CD4-positive, alpha-beta T cell treated with Interleukin-21 for 1 hour (primary cell): ENCODE results near the gene KLHL29.

Experiments
- DNase-seq: peaks from one replicate; pipeline ENCODE4 v3.0.0-alpha.2; 2020

KLHL29 gene

DNA sequence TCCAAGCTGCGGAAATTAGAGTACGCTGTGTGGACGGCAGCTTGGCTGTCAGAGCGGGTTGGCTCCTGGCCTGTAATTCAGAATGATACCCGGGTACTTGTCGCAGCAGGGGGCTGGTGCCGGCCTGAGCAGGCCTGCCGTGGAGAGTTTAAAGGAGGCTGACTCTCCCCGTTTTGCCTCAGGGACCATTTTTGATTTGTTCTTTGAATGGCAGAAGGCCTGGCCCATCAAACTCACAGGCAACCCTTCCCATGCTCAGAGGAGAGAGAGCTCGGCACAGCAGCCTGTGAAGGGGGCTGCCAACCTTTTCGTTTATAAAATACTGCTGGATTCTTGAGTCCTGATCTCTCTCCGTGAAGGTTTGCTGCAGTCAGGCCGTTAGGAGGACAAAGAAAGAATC is 151.3 kb downstream of the KLHL29 start:
- DNase-seq, result no peak

DNA sequence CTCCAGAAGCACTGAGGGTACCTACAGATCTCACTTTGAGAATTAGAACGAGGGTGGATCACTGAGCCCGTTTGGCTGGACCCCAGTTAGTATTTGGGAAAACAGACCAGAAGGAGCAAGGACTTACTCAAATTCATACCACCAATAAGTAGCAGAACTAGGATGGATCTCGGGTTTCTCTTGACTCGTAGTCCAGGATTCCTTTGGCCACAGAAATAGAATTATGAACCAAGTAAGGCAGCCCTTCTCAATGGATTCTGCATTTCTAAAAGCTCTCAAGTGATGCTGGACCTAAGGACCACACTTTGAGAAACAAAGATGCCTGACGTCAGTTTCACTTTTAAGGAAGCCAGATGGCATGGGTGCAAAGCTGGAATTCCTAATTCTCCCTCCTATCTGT is 153.0 kb downstream of the KLHL29 start:
- no peak for DNase-seq

DNA sequence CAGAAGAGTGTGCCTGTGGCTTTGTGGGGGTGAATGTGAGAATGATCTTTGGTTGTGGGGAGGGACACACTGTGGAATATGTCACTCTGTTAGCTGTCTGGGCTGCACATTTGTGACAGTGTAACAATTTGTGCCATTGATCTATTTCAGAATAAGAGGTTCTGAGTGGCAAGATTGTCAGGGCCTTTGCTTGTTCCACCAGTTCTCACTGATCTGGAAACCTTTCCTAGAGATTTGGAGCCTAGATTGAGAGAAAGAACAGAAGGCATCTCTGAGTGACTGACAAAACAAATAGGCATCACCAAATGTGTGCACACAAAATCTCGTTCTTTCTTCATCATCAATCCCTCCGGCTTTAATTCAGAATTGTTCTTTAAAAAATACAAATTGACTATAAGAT is 153.6 kb downstream of the KLHL29 start:
- no peak for DNase-seq

DNA sequence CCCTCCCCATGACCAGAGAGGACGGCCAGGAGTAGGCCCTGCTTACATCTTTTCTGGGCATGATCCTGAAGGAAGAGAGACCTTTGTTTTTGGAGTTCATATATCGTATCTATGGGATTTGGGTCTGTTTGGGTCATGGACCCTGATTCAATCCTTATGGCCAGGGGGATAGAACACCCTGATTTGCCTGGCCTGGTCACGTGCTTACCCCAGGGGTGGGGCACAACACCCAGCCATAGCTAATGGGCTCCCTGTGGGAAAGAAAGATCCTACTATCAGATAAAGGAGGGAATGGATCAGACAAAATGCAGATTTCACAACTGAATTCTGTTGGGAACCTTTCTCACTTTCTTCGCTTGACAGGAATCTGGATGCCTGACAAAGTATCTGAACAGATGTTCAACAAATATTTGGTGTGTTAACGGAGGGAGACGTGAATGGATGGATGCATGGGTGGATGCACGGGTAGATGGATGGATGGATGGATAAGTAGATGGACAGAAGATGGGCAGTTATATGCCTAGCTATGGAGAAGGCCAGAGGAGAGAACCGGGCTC is 155.9 kb downstream of the KLHL29 start:
- DNase-seq, result no peak

DNA sequence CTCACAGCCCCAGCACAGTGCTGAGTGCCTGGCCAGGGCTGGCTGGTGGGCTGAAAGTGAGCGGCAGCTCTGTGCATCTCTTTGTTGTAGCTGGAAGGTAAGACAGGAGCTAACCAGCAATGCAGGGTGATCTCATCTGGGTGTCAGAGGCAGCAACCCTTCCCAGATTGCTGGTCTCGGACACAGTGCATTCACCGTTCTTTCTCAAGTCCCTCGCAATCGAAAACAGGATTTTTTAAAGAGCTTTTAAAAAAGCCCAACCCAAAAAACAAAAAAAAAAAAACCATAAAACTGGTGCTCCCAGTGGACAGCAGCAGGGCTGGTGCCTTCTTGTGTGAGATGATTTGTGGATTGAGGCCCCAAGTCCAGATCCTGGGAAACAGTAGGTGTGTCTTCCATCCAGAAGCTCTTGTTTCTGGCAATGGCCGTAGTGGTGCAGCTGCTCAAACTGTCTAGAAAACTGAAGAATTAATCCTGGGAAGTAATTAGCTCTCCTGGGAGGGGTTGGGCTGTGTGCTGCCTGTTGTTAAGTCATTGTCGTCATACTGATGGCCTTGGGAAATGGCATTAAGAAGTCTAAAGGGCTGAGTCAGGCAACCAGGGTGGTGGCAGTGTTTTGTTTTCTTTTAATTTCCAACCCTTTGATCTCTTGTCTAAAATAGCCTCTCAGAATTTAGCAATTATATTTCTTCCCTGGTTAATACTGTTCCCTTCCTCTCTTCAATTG is 156.7 kb downstream of the KLHL29 start:
- DNase-seq, result no peak

DNA sequence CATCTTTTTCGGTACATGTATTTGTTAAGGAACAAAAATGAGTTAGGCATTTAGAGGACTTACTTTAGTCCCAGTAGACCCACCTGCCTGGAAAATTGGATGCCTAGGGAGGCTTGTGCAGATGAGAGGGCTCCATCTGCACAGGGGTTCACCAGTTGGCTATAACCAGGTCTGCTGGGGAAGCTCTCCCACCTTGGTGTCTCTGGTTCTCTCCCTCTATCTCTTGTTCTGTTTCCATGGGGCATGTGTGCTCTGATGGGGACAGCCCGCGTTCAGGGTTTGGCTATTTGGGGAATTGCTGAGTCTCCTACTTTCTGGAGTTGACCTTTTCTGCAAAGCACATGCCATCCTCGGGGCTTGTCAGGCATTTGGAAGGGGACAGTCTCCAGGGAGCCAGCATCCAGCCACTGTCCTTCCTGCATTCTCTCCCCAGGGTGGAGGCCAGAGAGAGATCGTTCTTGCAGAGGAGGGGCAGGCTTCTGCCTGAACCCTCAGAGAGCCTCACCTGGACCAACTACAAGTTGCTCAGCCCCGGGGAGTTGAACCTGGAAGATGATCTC is 157.3 kb downstream of the KLHL29 start:
- no peak for DNase-seq

DNA sequence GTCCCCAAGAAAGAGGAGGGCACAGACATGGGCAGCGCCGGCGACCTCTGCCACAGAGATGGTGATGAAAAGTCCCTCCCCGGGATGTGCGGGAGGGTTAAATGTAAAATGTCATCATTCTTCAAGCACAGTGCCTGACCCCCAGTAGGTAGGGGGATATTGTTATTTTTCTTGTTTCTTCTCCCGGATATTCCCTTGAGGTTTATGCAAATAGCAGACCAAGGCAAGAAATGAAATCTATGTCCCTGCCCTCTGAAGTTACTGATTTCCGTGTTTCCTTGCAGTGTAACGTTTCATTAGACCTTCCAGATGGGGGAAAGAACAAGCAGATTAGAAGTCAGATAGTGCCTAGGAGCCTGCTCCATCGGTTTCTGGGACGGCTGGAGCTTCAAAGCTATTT is 158.3 kb downstream of the KLHL29 start:
- no peak for DNase-seq

DNA sequence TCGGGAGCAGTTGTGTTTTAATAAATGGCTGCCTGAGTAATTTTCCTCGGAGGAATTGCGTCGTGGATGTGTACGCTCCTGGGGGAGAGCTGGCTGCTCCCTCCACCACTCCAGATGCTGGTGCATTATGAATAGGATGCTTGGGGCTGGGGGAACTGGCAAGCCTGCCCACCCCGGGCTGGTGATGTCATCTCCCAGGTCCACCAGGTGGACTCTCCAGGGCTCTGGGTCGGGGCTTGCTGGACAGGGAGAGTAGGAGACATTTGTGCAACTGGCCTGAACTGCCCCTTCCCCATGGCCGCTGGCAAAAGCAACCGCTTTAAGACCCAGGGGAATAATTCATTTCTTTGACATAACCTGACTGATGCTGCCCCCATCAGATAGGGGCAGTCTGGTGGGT is 158.7 kb downstream of the KLHL29 start:
- no peak for DNase-seq

DNA sequence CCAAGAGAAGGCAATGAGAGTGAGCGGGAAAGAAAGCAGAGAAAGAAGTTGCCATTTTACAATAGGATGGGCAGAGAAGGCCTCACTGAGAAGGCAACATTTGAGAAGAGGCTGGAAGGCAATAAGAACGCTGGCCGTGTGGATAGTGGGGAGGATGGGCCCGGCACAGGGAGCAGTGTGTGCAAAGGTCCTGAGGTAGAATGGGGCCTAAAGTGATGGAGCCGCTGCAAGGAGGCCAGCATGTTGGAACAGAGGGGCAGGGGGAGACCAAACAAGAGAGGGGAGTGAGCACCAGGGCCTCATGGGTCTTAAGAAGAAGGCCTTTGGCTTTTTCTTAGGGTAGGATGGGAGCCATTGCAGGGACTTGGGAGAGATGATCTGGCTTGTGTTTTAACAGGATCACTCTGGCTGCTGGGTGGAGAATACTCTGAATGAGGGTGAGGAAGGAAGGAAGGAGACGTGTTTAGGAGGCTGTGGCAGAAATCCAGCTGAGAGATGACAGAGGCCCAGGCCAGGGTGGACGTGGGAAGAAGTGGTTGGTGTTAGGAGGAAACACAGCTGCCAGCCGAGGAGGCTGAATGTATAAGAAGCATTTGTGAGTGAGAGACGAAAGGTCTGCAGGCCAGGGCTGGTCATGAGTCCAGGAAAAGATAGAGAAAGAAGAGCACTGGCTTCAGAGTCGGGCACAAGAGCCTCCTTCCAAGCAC is 159.8 kb downstream of the KLHL29 start:
- no peak for DNase-seq

DNA sequence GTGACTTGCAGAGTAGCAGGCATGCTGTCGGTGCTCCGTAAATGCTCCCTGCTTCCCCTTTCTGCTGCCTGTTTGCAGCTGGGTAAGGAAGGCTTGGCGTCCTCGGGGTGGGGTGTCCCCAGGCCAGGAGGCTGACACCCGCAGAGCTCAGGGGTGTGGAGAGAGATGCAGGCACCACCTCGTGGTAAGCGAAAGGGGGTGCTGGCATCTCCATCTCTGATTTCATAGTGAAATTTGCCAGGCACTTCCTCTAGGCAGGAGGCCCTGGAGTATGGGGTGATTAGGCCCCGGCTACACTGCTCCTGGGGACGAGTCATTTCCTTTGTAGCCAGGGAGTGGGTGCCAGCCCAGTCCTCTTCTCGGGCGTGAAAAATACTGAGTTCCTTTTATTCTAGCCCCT is 160.4 kb downstream of the KLHL29 start:
- no peak for DNase-seq

DNA sequence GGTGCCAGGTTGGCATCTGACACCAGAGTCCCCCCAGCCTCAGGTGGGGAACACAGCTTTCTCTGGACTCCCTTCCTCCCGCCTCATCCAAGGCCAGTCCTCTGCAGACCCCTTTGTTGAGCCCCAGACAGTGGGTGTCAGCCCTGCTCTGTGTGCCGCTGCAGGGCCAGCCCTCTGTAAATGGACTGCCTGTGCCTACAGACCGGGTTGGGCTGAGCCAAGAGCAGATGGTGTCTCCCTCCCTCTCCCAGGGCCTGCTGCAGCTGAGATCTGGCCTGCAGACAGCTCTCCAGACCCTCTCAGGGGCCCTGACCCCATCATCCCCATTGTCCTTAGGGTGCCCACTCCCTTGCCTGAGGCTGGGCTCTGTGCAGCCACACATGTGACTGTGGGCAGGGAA is 160.8 kb downstream of the KLHL29 start:
- no peak for DNase-seq

DNA sequence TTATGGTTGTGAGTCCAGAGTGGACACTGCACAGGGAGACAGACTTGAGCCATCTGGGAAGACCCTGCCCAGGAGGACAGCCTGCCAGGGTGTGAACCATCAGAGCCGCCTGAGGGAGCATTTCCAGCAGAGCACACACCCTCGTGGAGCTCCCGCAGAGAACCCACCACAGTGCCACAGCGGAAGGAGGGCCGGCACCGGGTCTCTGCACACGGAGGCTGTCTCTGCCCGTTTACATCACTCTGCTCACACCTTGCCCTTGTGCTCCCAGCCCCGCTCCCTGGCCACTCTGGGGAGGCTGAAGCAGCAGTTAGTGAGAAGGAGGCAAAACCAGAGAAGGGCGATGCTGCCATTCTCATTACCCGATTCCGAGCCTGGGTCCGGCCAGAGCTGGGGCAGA is 161.9 kb downstream of the KLHL29 start:
- DNase-seq, result no peak

DNA sequence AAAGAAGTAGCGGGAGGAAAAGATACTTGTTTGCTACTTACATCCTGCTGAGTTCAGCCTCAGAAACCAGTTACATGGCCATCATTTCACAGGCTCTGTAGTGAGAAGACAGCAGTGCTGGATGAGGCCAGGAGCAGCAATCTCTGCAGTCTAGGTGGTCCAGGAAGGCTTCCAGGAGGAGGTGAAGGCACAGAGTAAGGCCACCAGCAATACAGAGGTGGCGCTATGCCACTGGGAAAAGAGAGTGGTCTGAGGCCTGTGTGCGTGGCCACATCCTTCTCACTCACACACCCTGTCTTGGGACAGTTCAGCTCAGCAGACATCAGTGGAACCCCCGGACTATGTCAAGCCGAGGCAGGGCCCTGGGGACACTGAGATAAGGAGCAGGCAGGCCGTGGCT is 162.7 kb downstream of the KLHL29 start:
- no peak for DNase-seq

DNA sequence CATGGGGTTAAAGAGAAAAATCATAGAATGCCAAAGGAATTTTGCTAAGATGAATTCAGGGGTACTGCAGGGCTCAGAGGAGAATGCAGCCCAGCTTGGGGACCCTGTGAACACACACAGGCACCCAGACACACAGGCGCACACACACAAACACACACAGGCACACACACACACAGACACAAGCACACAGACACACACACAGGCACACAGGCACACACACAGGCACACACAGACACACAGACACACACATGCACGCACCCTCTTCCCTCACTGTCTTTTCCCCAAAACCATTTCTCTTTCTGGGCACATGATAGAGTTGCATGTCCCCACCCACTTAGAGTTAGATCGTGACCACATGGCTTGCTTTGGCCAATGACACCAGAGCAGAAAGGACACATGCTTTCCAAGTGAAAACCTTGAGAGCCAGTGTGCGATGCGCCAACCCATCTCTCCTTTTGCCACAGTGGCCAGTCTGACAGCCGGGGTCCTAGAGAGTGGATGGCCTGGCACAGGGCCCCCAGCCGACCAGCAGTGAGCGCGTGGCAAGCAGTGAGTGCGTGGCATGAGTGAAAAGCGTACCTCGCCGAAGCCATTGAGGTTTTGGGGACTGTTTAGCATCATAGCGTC is 163.3 kb downstream of the KLHL29 start:
- no peak for DNase-seq

DNA sequence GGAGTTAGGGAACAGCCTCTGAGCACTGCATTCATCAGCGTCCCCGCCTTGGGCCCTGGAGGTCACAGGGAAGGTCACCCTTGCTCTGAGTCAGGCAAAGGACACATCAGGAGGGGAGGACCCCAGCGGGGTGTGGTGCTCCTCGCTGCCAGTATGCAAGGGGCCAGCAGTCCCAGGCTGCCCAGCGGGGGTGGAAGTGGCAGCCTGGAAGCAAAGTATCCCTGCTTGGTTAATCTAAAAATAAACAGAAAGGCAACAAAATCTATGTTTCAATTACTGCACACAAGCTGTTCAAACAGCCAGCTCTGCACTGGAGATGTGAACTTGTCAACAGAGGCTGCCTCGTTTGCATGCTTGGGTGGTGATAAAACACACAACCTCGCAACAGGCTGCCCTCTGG is 164.1 kb downstream of the KLHL29 start:
- DNase-seq, result no peak

DNA sequence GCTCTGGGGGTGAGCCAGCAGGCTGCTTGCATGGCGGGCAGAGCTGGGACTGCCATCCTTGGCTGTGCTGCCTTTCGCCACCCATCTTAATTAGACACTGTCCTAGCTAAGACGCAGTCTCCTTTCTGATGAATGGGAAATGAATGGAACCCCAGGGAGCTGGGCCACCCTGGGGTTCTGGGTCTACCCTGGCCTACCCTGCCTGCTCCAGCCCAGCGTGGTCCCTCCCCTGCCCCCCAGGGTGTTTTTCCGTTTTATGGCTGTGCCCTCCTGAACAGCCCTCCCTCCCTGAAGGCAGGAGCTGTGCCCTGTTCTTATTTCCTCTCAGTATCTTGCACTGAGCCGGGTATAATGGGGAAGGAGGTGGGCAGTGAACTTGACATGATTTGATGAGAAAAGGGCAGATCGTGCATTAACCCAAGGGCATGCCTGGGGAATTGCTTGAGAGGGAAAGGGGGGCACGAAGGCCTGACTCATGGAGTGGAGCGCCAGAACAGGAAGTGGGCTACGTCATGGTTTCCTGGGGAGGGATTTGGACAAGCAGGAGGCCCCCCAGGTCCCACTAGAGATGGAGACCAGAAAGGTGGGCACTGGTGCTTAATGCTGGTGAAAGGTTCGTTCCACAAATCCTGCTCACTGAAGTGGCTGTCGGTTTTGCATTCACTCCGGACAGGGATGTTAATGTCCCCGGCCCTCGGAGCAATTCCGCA is 165.0 kb downstream of the KLHL29 start:
- DNase-seq, result no peak

DNA sequence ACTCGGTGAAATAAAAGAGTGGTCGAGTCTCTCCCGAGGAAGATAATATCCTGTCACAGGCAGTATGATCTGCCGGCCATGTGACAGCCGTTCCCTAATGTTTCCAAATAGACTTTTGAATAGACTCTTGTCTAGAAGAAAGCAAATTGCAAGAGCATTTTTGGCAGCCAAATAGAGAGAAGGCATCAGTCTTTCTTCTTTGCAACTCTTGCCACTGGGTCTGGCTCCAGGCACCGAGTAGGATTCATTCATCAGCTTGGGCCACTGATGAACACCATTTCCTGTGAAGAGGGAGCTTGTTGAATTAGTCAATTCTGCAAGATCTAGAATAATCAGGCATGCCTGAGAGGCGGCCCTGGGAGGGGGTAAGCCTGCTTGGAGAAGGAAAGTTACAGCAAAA is 165.6 kb downstream of the KLHL29 start:
- no peak for DNase-seq

DNA sequence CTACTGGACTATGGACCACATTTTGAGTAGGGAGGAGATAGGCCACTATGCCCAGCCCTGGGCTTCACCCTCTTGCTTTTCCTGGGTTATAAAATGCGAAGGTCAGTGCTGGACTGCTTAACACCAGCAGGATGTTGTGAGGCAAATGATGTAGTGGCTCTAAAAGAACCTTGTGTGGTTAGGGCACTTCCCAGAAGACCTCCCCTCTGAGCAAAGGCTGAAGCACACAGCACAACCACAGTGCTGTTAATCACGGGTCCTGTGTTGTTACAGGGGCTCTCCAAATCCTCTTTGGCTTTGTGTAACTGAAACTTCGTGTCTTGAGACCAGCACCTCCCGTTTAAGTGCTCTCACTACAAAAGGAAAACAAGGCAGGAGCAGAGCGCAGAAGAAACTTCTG is 166.9 kb downstream of the KLHL29 start:
- no peak for DNase-seq

DNA sequence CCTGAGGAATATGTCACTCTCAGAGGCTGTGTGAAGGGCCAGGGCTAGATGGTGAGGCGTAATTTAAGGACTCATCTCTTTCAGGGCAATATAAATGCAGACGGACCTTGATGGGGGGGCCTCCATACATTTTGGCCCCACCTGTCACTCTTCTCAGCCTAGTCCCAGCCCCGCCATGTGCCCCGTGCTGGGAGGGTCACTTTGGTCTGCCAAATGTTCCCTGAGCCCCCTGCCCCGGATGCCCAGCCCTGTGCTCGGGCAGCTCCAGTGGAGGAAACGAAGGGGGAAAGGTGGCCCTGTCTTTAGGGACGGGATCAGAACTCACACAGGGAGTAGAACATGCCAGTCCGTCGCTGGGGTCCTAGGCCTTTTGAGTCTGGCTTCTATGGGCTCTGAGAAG is 168.6 kb downstream of the KLHL29 start:
- no peak for DNase-seq

DNA sequence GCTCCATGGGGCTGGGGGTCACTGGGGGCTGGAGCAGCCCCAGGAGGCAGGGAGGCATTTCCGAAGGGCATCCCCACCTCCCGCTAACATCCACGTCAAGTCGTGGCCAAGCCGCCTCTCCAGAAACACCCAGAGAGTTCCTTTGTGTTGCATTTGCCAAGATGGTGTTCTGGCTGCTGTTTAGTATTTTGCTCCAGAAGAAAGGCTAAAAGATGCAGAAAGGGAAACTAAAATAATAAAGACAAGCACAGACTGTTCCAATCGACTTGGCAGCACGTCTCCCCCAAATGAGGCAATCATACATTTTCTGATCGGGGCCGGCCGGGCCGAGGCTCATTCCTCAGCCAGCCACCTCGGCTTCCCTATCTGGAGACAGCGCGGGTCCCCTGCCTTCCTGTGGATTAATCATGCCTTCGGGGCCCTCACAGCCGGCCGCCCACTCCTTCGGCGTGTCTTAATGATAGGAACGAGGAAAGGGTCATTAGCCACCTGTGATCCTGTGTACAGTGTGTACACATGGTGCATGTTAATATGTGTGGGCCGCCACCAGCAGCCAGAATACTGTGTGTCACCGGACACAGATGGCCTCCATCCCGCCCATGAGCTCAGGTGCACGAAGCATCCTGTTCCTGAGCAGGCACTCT is 169.2 kb downstream of the KLHL29 start:
- DNase-seq, result no peak

DNA sequence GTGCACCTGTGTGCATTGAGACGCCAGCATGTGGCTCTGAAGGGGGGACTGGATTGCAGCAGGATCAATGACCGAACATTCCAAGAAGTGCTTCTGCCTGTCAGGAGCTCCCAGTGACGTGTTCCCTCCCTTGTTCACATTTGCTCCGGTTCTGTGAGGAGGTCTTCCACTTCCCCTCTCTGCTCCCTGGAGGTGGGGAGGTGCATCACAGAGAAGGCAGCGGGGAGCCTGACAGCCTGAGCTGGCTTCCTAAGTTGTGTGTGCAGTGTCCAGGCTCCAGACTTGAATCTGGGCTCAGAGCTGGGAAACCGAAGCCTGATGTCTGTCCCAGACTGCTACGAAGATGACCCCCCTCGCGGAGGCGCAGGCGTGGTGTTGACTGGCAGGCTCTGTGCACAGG is 171.0 kb downstream of the KLHL29 start:
- DNase-seq, result no peak

DNA sequence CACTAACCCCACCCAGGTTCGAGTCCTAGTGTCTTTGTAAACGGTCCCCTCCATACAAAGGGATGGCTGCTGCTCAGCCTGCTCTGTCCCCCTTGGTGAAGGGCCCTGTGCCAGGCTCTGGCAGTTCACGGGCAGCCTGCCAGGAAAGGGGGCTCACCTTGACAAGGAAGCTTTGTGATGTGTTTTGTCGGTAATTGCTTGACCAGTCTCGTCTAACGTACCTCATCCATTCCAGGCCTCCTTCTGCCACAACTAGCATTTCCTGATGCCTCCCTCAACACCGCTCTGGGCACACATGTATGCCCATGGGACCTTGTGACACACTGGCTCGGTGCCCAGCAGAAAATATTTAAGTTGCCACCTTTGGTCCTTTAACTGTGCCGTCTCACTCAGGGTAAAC is 171.9 kb downstream of the KLHL29 start:
- no peak for DNase-seq

DNA sequence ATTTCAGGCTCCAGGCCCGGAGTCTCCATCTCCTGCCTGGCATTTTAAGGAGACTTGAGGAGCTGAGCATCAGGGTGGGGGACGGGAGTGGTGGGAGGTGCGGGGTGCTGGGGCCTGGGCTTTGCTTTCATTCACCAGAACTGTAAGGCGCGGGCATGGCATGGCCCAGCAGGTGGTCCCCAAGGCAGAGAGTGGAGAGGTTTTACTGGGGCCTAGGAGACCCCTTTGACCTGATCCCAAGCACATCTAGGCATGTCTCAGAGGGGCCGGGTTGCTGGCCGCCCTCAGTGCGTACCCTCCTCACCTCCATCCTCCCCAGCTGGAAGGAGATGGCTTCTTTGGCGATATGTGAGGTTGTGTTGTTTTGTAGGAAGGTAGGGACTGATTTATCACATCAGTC is 172.5 kb downstream of the KLHL29 start:
- DNase-seq, result no peak
